Measurements from ENCODE around the gene AKAP7.
"Not testable (repeated sequence)": the region's sequence is repeated elsewhere in the genome, so short reads cannot be mapped to it uniquely, and the experiment has no call there.

Gene AKAP7

GRCh38 chr6:131135244-131136020 lies at the start of gene AKAP7:
Gene AKAP7, plus strand, starts transcription at chr6:131135467. Its CDS starts 297 bp downstream, at chr6:131135764.
- DNase-seq, result peak; percentile 52

GRCh38 chr6:131090339-131090738 lies 44.9 kb upstream of the AKAP7 start:
- not testable (repeated sequence) for DNase-seq

GRCh38 chr6:131091944-131092343 lies 43.3 kb upstream of the AKAP7 start:
- DNase-seq, result not testable (repeated sequence)

GRCh38 chr6:131093334-131093733 lies 41.9 kb upstream of the AKAP7 start:
- DNase-seq, result no peak

GRCh38 chr6:131096786-131097185 lies 38.5 kb upstream of the AKAP7 start:
- DNase-seq, result no peak

- no peak for DNase-seq
These were observed 33.2 kb upstream of the AKAP7 start for GRCh38 chr6:131101911-131102680.

- DNase-seq, result no peak
These were observed 32.0 kb upstream of the AKAP7 start for GRCh38 chr6:131103296-131103695.

GRCh38 chr6:131103901-131104300 lies 31.4 kb upstream of the AKAP7 start:
- DNase-seq, result no peak

GRCh38 chr6:131107151-131107550 lies 28.1 kb upstream of the AKAP7 start:
- DNase-seq, result no peak

GRCh38 chr6:131112249-131112648 lies 23.0 kb upstream of the AKAP7 start:
- DNase-seq, result no peak

GRCh38 chr6:131115651-131116050 lies 19.6 kb upstream of the AKAP7 start:
- no peak for DNase-seq

- no peak for DNase-seq
These were observed 18.9 kb upstream of the AKAP7 start for GRCh38 chr6:131116321-131116720.

GRCh38 chr6:131116755-131117360 lies 18.4 kb upstream of the AKAP7 start:
- peak; percentile 52 for DNase-seq

GRCh38 chr6:131117878-131118277 lies 17.4 kb upstream of the AKAP7 start:
- DNase-seq, result no peak

- DNase-seq, result no peak
These were observed 13.3 kb upstream of the AKAP7 start for GRCh38 chr6:131122007-131122406.

- no peak for DNase-seq
These were observed 12.8 kb upstream of the AKAP7 start for GRCh38 chr6:131122516-131122915.

- DNase-seq, result no peak
These were observed 10.8 kb upstream of the AKAP7 start for GRCh38 chr6:131124336-131125071.

GRCh38 chr6:131125431-131125830 lies 9.8 kb upstream of the AKAP7 start:
- DNase-seq, result no peak

- DNase-seq, result no peak
These were observed 5.3 kb upstream of the AKAP7 start for GRCh38 chr6:131129689-131130553.

- no peak for DNase-seq
These were observed 4.7 kb upstream of the AKAP7 start for GRCh38 chr6:131130554-131130940.

- no peak for DNase-seq
These were observed 2.9 kb upstream of the AKAP7 start for GRCh38 chr6:131132360-131132759.

All from CD4-positive, alpha-beta T cell treated with Interleukin-10 for 1 hour (primary cell).